Vagina (tissue), 2 donors: ENCODE data around the gene TEK.

ENCODE experiments used
- CTCF ChIP-seq, 3 experiments: fragments of 450-650 bp in 2 of 3; fragments of 200-600 bp in 1 of 3; sonication (generic) in 1 of 3; IDR thresholded peaks; one replicate each; pipeline ENCODE4 v1.5.1; 2017 to 2019; ENCODE audit warnings: antibody characterized with exemption in 3 of 3, mild to moderate bottlenecking in 2 of 3, moderate library complexity in 2 of 3
- POLR2A ChIP-seq, 2 donors: fragments of 450-650 bp; IDR thresholded peaks; one replicate each; pipeline ENCODE4 v1.6.1; 2017; ENCODE audit warnings: antibody characterized with exemption in 2 of 2, mild to moderate bottlenecking in 2 of 2, moderate library complexity in 2 of 2

GRCh38 chr9:27085456-27085855, 23.6 kb upstream of the TEK start:
- TF ChIP-seq CTCF (IDR thresholded peaks at IDR 0.05) (no peak), POLR2A (IDR thresholded peaks at IDR 0.05) (no peak)
